HG03103 (cell line): ENCODE measurements around the gene BIRC6.
"Not testable (repeated sequence)": the region's sequence is repeated elsewhere in the genome, so short reads cannot be mapped to it uniquely, and the experiment has no call there.

Experiments
- ATAC-seq: cut with Tn5 transposase; IDR thresholded peaks from one replicate; pipeline ENCODE4 v1.9.1; 2021; ENCODE audit warnings: low read depth; ENCODE audit not compliant: unreplicated experiment

BIRC6 gene

GRCh38 chr2:32591669-32592463 is 235.0 kb downstream of the BIRC6 start:
- peak; percentile 66 for ATAC-seq

GRCh38 chr2:32594573-32594972 is 237.8 kb downstream of the BIRC6 start:
- ATAC-seq: no peak

- ATAC-seq: no peak
Observed at GRCh38 chr2:32611366-32611765, 254.5 kb downstream of the BIRC6 start.

- ATAC-seq: no peak
Observed at GRCh38 chr2:32611771-32612170, 254.9 kb downstream of the BIRC6 start.

- no peak for ATAC-seq
Observed at GRCh38 chr2:32614084-32614483, 257.3 kb downstream of the BIRC6 start.

GRCh38 chr2:32617599-32618189 is 260.9 kb downstream of the BIRC6 start:
- no peak for ATAC-seq

- ATAC-seq: no peak
Observed at GRCh38 chr2:32622570-32623310, 265.9 kb downstream of the BIRC6 start.

- no peak for ATAC-seq
Observed at GRCh38 chr2:32623311-32623706, 266.5 kb downstream of the BIRC6 start.

- ATAC-seq: no peak
Observed at GRCh38 chr2:32624812-32625211, 268.0 kb downstream of the BIRC6 start.

- ATAC-seq: no peak
Observed at GRCh38 chr2:32626639-32627221, 269.9 kb downstream of the BIRC6 start.

- peak; percentile 31 for ATAC-seq
Observed at GRCh38 chr2:32627441-32627813, 270.6 kb downstream of the BIRC6 start.

- peak; percentile 99 for ATAC-seq
Observed at GRCh38 chr2:32627814-32628579, 271.2 kb downstream of the BIRC6 start, which contains the start of gene TTC27. TSS of gene TTC27 (plus strand) at chr2:32628050. CDS start at chr2:32628293, 243 bp downstream.

- ATAC-seq: no peak
Observed at GRCh38 chr2:32632089-32632488, 275.3 kb downstream of the BIRC6 start.

- ATAC-seq: no peak
Observed at GRCh38 chr2:32633040-32633439, 276.2 kb downstream of the BIRC6 start.

GRCh38 chr2:32638548-32638947 is 281.7 kb downstream of the BIRC6 start:
- ATAC-seq: not testable (repeated sequence)

GRCh38 chr2:32641180-32641579 is 284.4 kb downstream of the BIRC6 start:
- ATAC-seq: no peak

- ATAC-seq: no peak
Observed at GRCh38 chr2:32647180-32647651, 290.4 kb downstream of the BIRC6 start.

GRCh38 chr2:32652555-32653209 is 295.9 kb downstream of the BIRC6 start:
- ATAC-seq: no peak

- ATAC-seq: no peak
Observed at GRCh38 chr2:32656069-32656468, 299.2 kb downstream of the BIRC6 start.

- no peak for ATAC-seq
Observed at GRCh38 chr2:32663864-32664263, 307.0 kb downstream of the BIRC6 start.
